Adipocyte (in vitro differentiated cells): ENCODE data around the gene NINJ2.

Source experiments
- DNase-seq: peaks from one replicate; pipeline ENCODE4 v3.0.0-alpha.2; 2015; ENCODE audit warnings: low read depth
- H3K27me3 ChIP-seq: replicated peaks from 2 replicates; pipeline ENCODE4 v1.7.0; 2013; ENCODE audit warnings: mild to moderate bottlenecking, low read length, moderate library complexity; ENCODE audit not compliant: control insufficient read depth, insufficient read depth
- H3K36me3 ChIP-seq: 2 replicates; pipeline ENCODE4 v1.7.0; 2013; ENCODE audit warnings: low read length, mild to moderate bottlenecking, moderate library complexity; ENCODE audit not compliant: control insufficient read depth, insufficient read depth, severe bottlenecking
- H3K4me1 ChIP-seq: 2 replicates; pipeline ENCODE4 v1.7.0; 2013; ENCODE audit warnings: mild to moderate bottlenecking, low read length, moderate library complexity; ENCODE audit not compliant: control insufficient read depth, insufficient read depth
- H3K4me3 ChIP-seq: 2 replicates; pipeline ENCODE4 v1.7.0; 2013; ENCODE audit warnings: mild to moderate bottlenecking, low read length, moderate library complexity
- H3K9ac ChIP-seq: 2 replicates; pipeline ENCODE4 v1.7.0; 2013; ENCODE audit warnings: mild to moderate bottlenecking, low read length, moderate library complexity
- H3K9me3 ChIP-seq: 2 replicates; pipeline ENCODE4 v1.7.0; 2013; ENCODE audit warnings: mild to moderate bottlenecking, low read length, moderate library complexity; ENCODE audit not compliant: control insufficient read depth

The NINJ2 gene

GRCh38 chr12:623172-623864 lies 39.9 kb downstream of the NINJ2 start:
- Histone ChIP-seq H3K9me3 (no peaks in the 10 kb centered on the region), H3K4me1 (no peaks in the 10 kb centered on the region), H3K9ac (no peak overlapping the region), H3K36me3 (no peaks in the 10 kb centered on the region), H3K27me3 (no peaks in the 10 kb centered on the region), H3K4me3 (no peak overlapping the region)
- DNase-seq, result no peak

DNA sequence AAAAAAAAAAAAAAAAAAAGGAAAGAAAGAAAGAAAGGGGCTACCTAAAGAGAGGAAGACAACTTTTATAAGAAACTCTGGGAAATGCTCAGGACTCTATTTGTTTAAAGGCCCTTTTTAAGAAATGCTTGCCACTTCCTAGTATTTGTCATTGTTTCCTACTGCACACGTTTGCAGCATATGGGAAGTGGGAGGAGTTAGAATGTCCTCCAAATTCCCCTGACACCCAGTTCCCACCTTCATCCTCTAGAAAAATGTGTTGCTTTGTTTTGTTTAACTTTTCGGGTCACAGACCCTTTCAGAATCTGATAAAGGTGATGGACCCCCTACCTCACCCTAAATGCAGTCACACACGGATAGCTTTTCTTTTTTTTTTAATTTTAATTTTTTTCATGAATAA lies 40.8 kb downstream of the NINJ2 start:
- no peak for DNase-seq
- no peaks in the 10 kb centered on the region for H3K36me3 ChIP-seq
- H3K4me3 ChIP-seq, result no peak overlapping the region
- no peak overlapping the region for H3K9ac ChIP-seq
- H3K4me1 ChIP-seq, result peaks cover 6% of the 10 kb centered on the region
- H3K9me3 ChIP-seq, result no peaks in the 10 kb centered on the region
- no peaks in the 10 kb centered on the region for H3K27me3 ChIP-seq

DNA sequence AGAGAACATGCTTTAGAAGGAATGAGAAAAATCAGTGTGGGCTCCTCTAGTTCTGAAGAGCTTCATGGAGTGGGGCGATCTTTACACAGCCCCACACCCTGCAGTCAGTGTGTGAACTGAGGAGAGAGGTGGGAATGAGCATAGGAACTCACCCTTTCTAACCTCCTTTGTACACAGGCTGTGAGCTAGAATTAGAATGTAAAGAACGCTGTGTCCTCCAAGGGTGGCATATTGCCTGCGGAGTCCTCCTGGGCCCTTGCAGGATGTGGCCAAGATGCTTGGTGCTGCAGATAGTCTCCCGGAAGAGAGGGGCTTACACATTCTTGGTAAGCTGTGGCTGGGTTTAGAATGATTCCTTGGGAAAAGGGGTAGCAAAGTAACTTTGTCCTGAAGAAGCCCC lies 43.9 kb downstream of the NINJ2 start:
- Histone ChIP-seq H3K9ac (no peak overlapping the region), H3K27me3 (no peaks in the 10 kb centered on the region), H3K4me1 (peaks cover 10% of the 10 kb centered on the region), H3K4me3 (no peak overlapping the region), H3K36me3 (no peaks in the 10 kb centered on the region), H3K9me3 (no peaks in the 10 kb centered on the region)
- DNase-seq, result no peak

- DNase-seq, result no peak
- H3K9ac ChIP-seq, result no peak overlapping the region
Observed at GRCh38 chr12:618605-619004, 44.6 kb downstream of the NINJ2 start.

DNA sequence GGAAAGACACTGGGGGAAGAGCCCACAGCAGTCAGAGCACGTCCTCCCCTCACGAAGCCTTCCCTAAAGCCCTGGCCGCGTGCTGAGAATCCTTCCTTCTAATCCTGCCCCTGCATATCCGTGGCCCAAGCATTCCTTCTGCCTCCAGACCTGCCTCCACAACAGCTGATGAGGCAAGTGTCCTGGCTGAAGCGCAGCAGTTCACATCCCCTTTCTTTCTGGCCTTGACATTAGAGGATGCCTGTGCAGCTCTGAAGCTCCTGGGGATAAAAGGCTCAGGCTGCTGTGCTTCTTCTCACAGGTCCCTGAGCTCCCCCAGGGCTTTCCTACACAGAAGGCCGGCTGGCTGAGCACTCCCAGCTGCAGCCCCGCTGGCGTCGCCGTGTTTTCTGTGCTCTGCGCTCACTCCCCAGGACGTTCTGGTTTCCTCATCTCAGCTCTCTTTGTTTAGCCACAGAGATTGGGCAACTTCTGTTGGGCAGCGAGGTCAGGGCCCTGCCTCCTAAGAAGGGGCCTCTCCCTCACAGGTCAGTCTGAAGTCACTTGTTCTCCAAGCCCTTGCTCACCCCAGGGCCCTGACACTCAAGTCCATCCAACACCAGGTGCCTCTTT lies 45.8 kb downstream of the NINJ2 start:
- Histone ChIP-seq H3K4me3 (no peak overlapping the region), H3K27me3 (no peaks in the 10 kb centered on the region), H3K9me3 (no peaks in the 10 kb centered on the region), H3K36me3 (no peaks in the 10 kb centered on the region), H3K4me1 (peaks cover 10% of the 10 kb centered on the region), H3K9ac (no peak overlapping the region)
- DNase-seq, result no peak

More at GRCh38 chr12:618605-619004, 44.6 kb downstream of the NINJ2 start:
- H3K4me3 ChIP-seq, result no peak overlapping the region
- no peaks in the 10 kb centered on the region for H3K27me3 ChIP-seq
- H3K36me3 ChIP-seq, result no peaks in the 10 kb centered on the region
- H3K9me3 ChIP-seq, result no peaks in the 10 kb centered on the region
- H3K4me1 ChIP-seq, result peaks cover 10% of the 10 kb centered on the region

DNA sequence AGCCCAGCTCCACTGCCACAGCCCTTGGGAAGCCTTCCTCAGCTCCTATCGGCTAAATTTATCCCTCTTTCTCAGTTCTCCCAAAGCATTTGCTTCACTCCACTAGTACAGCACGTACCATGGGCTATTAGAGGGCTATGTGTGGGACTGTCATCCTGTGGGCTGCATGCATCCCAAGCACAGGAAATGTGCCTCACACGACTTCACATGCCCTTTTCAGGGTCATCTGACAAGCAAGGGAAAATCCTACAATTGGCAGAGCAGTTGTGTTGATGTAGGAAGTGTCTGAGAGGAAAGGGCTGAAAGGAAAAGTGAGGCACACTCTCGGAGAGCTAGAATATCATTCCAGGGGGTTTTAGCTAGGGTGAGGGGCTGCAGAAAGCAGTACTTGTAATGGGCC lies 47.6 kb downstream of the NINJ2 start:
- Histone ChIP-seq H3K27me3 (no peaks in the 10 kb centered on the region), H3K4me1 (peaks cover 10% of the 10 kb centered on the region), H3K4me3 (no peak overlapping the region), H3K9ac (no peak overlapping the region), H3K36me3 (no peaks in the 10 kb centered on the region), H3K9me3 (no peaks in the 10 kb centered on the region)
- DNase-seq, result no peak

DNA sequence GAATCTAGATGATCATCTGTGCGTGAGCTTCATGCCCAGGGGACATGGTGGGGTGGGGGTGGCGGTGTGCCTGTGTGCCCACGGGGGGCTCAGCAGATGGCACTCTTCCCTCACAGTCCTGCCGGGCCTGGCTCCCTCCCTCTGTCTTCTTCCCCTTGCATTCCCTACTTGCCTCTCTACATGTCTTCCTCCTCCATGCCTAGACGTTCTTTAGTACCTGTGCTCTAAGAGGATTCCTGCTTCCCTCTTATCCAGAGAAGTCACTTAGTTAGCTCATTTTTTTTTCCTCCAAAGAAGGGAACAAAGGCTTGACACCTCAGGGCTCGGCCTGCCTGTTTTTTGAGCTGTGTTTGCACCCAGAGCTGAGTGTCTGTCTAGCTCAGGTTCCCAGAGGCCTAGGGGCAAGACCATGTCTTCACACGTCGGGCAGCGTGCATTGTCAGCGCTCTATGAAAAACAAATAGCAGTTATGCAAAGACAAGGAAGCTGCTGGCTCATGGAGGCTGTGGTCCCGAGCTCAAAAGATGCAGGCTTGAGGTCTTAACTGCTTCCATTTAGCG lies 48.8 kb downstream of the NINJ2 start:
- H3K4me1 ChIP-seq, result peaks cover 20% of the 10 kb centered on the region
- no peak overlapping the region for H3K4me3 ChIP-seq
- H3K9me3 ChIP-seq, result no peaks in the 10 kb centered on the region
- no peaks in the 10 kb centered on the region for H3K27me3 ChIP-seq
- no peak overlapping the region for H3K9ac ChIP-seq
- H3K36me3 ChIP-seq, result no peaks in the 10 kb centered on the region
- no peak for DNase-seq

DNA sequence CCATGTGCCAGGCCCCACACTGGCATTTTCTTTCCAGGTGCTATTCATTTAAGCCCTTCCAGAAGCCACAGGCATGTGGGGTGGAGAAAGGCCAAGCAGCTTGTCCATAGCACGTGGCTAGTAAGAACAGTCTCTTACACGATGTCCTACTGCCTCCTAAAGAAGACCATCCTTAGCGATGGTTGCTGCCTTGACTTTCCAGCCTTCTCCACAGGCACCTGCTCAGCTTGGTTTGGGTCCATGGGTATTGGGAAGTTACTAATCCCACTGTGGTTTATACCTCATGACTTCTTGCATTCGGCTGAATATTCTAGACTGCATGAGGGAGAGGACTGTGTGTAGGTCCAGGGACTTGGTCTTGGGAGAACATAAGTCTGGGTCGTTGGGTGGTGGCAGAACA lies 49.2 kb downstream of the NINJ2 start:
- H3K27me3 ChIP-seq, result no peaks in the 10 kb centered on the region
- no peaks in the 10 kb centered on the region for H3K36me3 ChIP-seq
- no peaks in the 10 kb centered on the region for H3K9me3 ChIP-seq
- H3K4me1 ChIP-seq, result peaks cover 20% of the 10 kb centered on the region
- DNase-seq, result no peak
- H3K4me3 ChIP-seq, result no peak overlapping the region
- no peak overlapping the region for H3K9ac ChIP-seq

DNA sequence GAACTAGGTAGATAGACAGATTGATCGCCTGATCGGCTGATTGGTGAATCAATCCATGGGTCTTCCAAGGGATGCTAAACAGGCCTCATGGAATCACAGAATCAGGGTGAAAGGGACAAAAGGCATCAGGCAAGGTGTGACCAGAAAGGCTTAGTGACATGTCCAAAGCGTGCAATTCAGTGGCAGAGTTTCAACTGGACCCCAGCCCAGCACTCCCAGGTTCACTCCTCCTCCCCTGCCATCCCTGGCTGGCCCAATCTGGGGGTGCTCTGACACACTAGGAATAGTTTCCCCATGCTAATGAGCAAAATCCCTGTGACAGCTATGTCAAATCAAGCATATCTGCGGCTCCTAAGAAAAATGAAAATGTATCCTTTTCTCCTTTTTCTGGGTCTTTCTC lies 50.4 kb downstream of the NINJ2 start:
- Histone ChIP-seq H3K4me1 (peaks cover 26% of the 10 kb centered on the region), H3K9ac (no peak overlapping the region), H3K4me3 (no peak overlapping the region), H3K9me3 (no peaks in the 10 kb centered on the region), H3K36me3 (no peaks in the 10 kb centered on the region), H3K27me3 (no peaks in the 10 kb centered on the region)
- DNase-seq, result no peak

- Histone ChIP-seq H3K36me3 (no peaks in the 10 kb centered on the region), H3K4me1 (peaks cover 25% of the 10 kb centered on the region), H3K9me3 (no peaks in the 10 kb centered on the region), H3K27me3 (no peaks in the 10 kb centered on the region), H3K9ac (no peak overlapping the region), H3K4me3 (no peak overlapping the region)
- no peak for DNase-seq
Observed at GRCh38 chr12:612293-612692, 51.0 kb downstream of the NINJ2 start.

GRCh38 chr12:611721-612120 lies 51.5 kb downstream of the NINJ2 start:
- Histone ChIP-seq H3K27me3 (no peaks in the 10 kb centered on the region), H3K4me1 (peaks cover 22% of the 10 kb centered on the region), H3K36me3 (no peaks in the 10 kb centered on the region), H3K4me3 (no peak overlapping the region), H3K9me3 (no peaks in the 10 kb centered on the region), H3K9ac (no peak overlapping the region)
- no peak for DNase-seq
